Heart right ventricle (tissue), 16 donors: ENCODE measurements around the gene INCA1. TPM values are rescaled to one million over a fixed set of nuclear protein-coding genes. Genes with fewer than 3 reads are reported as not detected.

ENCODE experiments used
- ATAC-seq, 8 donors: fragments of 200-7000 bp; cut with Tn5 transposase; one replicate each; pipeline ENCODE4 v1.9.1; 2020; ENCODE audit warnings: mild to moderate bottlenecking in 8 of 8, moderate library complexity in 8 of 8, moderate number of reproducible peaks in 1 of 8
- DNase-seq, 2 donors: peaks; one replicate each; pipeline ENCODE4 v3.0.0-alpha.2; 2020
- H3K27ac ChIP-seq, 10 donors: fragments of 200-600 bp; sonication (generic) in 2 of 10; one replicate each; pipeline versions ENCODE4 v1.5.0 to v1.8.0; 2020 to 2022; ENCODE audit warnings: mild to moderate bottlenecking in 3 of 10
- H3K27me3 ChIP-seq, 7 donors: fragments of 200-600 bp; one replicate each; pipeline ENCODE4 v1.8.0; 2021 to 2022; ENCODE audit warnings: mild to moderate bottlenecking in 2 of 7
- H3K36me3 ChIP-seq, 9 donors: fragments of 200-600 bp; sonication (generic) in 1 of 9; one replicate each; pipeline versions ENCODE4 v1.5.0 to v1.8.0; 2020 to 2022; ENCODE audit warnings: mild to moderate bottlenecking in 2 of 9
- H3K4me1 ChIP-seq, 9 donors: fragments of 200-600 bp; sonication (generic) in 1 of 9; one replicate each; pipeline versions ENCODE4 v1.5.0 to v1.8.0; 2020 to 2022; ENCODE audit warnings: mild to moderate bottlenecking in 4 of 9
- H3K4me3 ChIP-seq, 10 donors: fragments of 200-600 bp; sonication (generic) in 2 of 10; one replicate each; pipeline versions ENCODE4 v1.5.0 to v1.8.0; 2020 to 2022; ENCODE audit warnings: mild to moderate bottlenecking in 7 of 10, moderate library complexity in 2 of 10
- H3K9me3 ChIP-seq, 11 donors: fragments of 200-600 bp in 10 of 11; sonication (generic) in 2 of 11; one replicate each; pipeline versions ENCODE4 v1.5.0 to v1.8.0; 2013 to 2022; ENCODE audit warnings: mild to moderate bottlenecking in 2 of 11, control low read depth in 1 of 11, moderate library complexity in 1 of 11
- WGBS, 2 donors: extraction: QIAGEN DNeasy Blood & Tissue Kit; methylation state at CpG; one replicate each; pipeline ENCODE4 v1.1.7; 2013; ENCODE audit warnings: inconsistent platforms in 1 of 2; 5-methylcytosine and 5-hydroxymethylcytosine counted together
- intact Hi-C, 10 donors: fragments of 100-400 bp; cut with DNase I; formaldehyde crosslinking; loops; one replicate each; pipeline versions ENCODE4 v1.11.1 to v1.14.2; 2022
- polyA plus RNA-seq, 2 donors: library from polyadenylated mRNA; stranded (reverse); fragments of 200-250 nt; gene quantifications; one replicate each; pipeline ENCODE4 v1.2.3, GENCODE V29; 2013
- total RNA-seq, 10 donors: library from RNA; stranded (reverse); fragmentation: NEBNext Ultra II Directional in 3 of 10; extraction: Animal tissue kit (Norgen Biotek cat#: 25700) in 3 of 10; gene quantifications; one replicate each; pipeline versions ENCODE4 v1.2.1 to v1.2.4, GENCODE V29; 2021 to 2023
- TF ChIP-seq, protein P1 (sequence below), 9 donors: fragments of 200-600 bp; sonication (generic) in 2 of 9; IDR thresholded peaks; one replicate each; pipeline versions ENCODE4 v1.5.0 to v1.8.0; 2021 to 2022; ENCODE audit warnings: antibody characterized with exemption in 9 of 9, mild to moderate bottlenecking in 5 of 9, moderate library complexity in 1 of 9
- donor health status: Arrhythmogenic right ventricular cardiomyopathy.
- donor health status: ischemic (EF 13 %, LVEDD 7.1; RV severe dilation, severe dysfunction).
- donor health status: healthy with polysubstance abuse.
- donor health status: DM: no; HTN: yes; CAD: no.
- donor health status: DM: no; HTN: no; CAD: no.
- donor health status: ischemic (EF 25% LVEDD 6.9; RV normal size, moderate dysfunction).
- donor health status: ischemic (EF 25% LVEDD 5.7; RV mildly dilated, moderate dysfunction).
- donor health status: healthy.
- donor health status: DM: yes; HTN: yes; CAD: no.
- donor health status: Ischemic cardiomyopathy.
- donor health status: ischemic (EF 35%, LVEDD 5.7; RV mildly dilated, moderate dysfunction).
- donor health status: nonischemic (EF 11% LVEDD 7.7; RV severe dilation, severe dysfunction).
- donor health status: DM: yes; HTN: yes; CAD: no.
- donor health status: PGD.
- donor health status: ischemic (EF 29% LVEDD 5.4; RV normal size, mild dysfunction).
- donor health status: nonischemic (EF 23%, LVEDD 6.1; RV moderate dilation, normal function).

The INCA1 gene
- total and polyA plus RNA-seq, 12 donors = 0.83 to 7.8 (median 2.2) TPM

DNA sequence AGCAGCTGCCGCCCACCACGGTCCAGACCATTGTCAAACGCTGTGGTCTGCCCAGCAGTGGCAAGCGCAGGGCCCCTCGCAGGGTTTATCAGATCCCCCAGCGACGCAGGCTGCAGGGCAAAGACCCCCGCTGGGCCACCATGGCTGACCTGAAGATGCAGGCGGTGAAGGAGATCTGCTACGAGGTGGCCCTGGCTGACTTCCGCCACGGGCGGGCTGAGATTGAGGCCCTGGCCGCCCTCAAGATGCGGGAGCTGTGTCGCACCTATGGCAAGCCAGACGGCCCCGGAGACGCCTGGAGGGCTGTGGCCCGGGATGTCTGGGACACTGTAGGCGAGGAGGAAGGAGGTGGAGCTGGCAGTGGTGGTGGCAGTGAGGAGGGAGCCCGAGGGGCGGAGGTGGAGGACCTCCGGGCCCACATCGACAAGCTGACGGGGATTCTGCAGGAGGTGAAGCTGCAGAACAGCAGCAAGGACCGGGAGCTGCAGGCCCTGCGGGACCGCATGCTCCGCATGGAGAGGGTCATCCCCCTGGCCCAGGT is 24.9 kb upstream of the INCA1 start:
- Histone ChIP-seq H3K9me3 (no peaks in the 10 kb centered on the region), H3K36me3 (peaks cover 0 to 80% (median 54%) of the 10 kb centered on the region in 9 donors), H3K4me3 (no peak overlapping the region), H3K27me3 (no peaks in the 10 kb centered on the region), H3K27ac (no peak overlapping the region), H3K4me1 (peaks cover 0 to 12% (median 0%) of the 10 kb centered on the region in 9 donors)
- ATAC-seq (no peak), DNase-seq (no peak)
- TF ChIP-seq, protein P1, sequence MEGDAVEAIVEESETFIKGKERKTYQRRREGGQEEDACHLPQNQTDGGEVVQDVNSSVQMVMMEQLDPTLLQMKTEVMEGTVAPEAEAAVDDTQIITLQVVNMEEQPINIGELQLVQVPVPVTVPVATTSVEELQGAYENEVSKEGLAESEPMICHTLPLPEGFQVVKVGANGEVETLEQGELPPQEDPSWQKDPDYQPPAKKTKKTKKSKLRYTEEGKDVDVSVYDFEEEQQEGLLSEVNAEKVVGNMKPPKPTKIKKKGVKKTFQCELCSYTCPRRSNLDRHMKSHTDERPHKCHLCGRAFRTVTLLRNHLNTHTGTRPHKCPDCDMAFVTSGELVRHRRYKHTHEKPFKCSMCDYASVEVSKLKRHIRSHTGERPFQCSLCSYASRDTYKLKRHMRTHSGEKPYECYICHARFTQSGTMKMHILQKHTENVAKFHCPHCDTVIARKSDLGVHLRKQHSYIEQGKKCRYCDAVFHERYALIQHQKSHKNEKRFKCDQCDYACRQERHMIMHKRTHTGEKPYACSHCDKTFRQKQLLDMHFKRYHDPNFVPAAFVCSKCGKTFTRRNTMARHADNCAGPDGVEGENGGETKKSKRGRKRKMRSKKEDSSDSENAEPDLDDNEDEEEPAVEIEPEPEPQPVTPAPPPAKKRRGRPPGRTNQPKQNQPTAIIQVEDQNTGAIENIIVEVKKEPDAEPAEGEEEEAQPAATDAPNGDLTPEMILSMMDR (IDR thresholded peaks at IDR 0.05) = no peak
- intact Hi-C loops = no loop called here
- 91 to 94% methylated on average over 30 of the region's 30 CpGs for WGBS, 2 donors

DNA sequence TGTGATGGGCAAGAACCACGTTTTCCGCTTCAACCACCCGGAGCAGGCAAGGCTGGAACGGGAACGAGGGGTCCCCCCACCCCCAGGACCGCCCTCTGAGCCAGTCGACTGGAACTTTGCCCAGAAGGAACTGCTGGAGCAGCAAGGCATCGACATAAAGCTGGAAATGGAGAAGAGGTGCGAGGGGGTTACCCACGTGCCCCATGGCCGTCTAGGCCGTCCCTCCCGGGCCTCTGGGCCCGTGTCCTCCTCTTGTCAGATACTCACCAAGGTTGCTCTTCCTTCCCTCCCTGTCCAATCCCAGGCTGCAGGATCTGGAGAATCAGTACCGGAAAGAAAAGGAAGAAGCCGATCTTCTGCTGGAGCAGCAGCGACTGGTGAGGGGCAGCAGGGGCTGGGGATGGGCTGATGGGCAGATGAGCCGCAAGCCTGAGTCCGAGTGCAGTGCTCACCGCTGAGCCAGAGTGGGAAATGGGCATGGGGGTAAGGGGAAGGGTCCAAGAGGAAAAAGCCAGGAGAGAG is 23.2 kb upstream of the INCA1 start:
- Histone ChIP-seq H3K27me3 (no peaks in the 10 kb centered on the region), H3K9me3 (no peaks in the 10 kb centered on the region), H3K36me3 (peaks cover 0 to 96% (median 69%) of the 10 kb centered on the region in 9 donors), H3K4me3 (no peak overlapping the region), H3K4me1 (peaks cover 0 to 15% (median 0%) of the 10 kb centered on the region in 9 donors), H3K27ac (no peak overlapping the region)
- DNase-seq (no peak), ATAC-seq (no peak)
- TF ChIP-seq, protein P1 (IDR thresholded peaks at IDR 0.05) = no peak
- intact Hi-C loops = no loop called here
- 82% methylated on average over 20 of the region's 20 CpGs for WGBS, 2 donors

DNA sequence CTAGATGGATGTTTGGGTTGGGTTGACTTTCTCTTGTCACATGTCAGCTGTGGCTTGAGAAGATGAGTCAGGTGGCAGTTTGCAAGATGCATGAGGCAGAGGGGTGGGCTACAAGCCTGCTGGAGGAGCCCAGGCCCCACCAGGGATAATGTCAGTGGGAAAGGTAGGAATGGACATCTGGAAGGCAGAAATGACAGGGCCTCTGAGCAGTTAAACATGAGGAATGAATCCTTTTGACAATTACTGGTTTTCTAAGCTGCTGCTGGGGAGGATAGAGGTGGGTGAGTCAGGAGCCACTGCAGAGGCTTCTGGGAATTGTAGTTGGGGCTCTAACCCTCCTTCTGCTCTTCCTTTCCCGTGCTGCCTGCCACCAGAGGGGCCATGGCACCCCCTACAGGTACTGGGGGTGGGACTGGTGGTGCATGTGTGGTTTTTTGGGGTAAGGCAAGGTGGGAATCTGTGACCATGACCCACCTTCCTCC is 22.2 kb upstream of the INCA1 start:
- TF ChIP-seq, protein P1 (IDR thresholded peaks at IDR 0.05) = no peak
- Histone ChIP-seq H3K4me3 (no peak overlapping the region), H3K36me3 (peaks cover 0 to 100% (median 79%) of the 10 kb centered on the region in 9 donors), H3K4me1 (peaks cover 0 to 15% (median 0%) of the 10 kb centered on the region in 9 donors), H3K9me3 (no peaks in the 10 kb centered on the region), H3K27me3 (no peaks in the 10 kb centered on the region), H3K27ac (no peak overlapping the region)
- whole genome bisulfite sequencing, 2 donors = 28 to 62% methylated on average over 1 of the region's 1 CpG
- DNase-seq (no peak), ATAC-seq (no peak)
- intact Hi-C loops = no loop called here

DNA sequence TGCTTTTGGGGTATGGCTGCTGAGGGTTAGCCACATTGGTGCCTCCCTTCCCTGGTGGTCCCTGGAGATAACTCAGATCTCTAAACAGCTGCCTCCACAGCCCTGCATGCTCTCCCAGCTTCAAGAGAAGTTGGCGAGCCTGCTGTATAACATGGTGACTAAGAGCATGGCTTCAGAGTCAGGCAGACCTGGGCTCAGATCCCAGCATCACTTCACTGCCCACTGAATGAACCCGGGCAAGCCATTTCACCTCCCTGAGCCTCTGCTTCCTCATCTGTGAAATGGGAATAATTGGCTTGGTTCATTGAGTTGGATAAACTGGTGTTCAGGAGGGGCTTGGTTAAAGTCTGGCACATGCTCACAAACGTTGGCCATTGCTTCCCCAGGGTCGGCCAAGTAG is 17.0 kb upstream of the INCA1 start:
- Histone ChIP-seq H3K9me3 (no peaks in the 10 kb centered on the region), H3K4me1 (peaks cover 0 to 6% (median 0%) of the 10 kb centered on the region in 9 donors), H3K27ac (no peak overlapping the region), H3K36me3 (peaks cover 5 to 100% (median 67%) of the 10 kb centered on the region in 9 donors), H3K4me3 (no peak overlapping the region), H3K27me3 (no peaks in the 10 kb centered on the region)
- 83 to 84% methylated on average over 4 of the region's 4 CpGs for WGBS, 2 donors
- TF ChIP-seq, protein P1 (IDR thresholded peaks at IDR 0.05) = no peak
- intact Hi-C loops = no loop called here
- ATAC-seq = peak in 1 of 8 donors; percentile 7
- DNase-seq = no peak
